Stimulated activated CD4-positive, alpha-beta T cell treated with anti-CD3 and anti-CD28 coated beads, Interleukin-12 subunit alpha, Interleukin-12 subunit beta, amount 100 ng/mL, for 4 hours (primary cell): ENCODE data around the gene FAM72B.
"Not testable (repeated sequence)": the region's sequence is repeated elsewhere in the genome, so short reads cannot be mapped to it uniquely, and the experiment has no call there.

Experiments
- DNase-seq: peaks from one replicate; pipeline ENCODE4 v3.0.0-alpha.2; 2020

FAM72B gene

GRCh38 chr1:121148489-121149190, 35.5 kb downstream of the FAM72B start:
- DNase-seq: not testable (repeated sequence)

- not testable (repeated sequence) for DNase-seq
Observed at GRCh38 chr1:121140393-121140792, 43.7 kb downstream of the FAM72B start.

- not testable (repeated sequence) for DNase-seq
Observed at GRCh38 chr1:121131494-121131893, 52.6 kb downstream of the FAM72B start.

- DNase-seq: not testable (repeated sequence)
Observed at GRCh38 chr1:121118480-121118824, 65.7 kb downstream of the FAM72B start.
